Measurements from ENCODE around the gene CRMP1.

Gene CRMP1

DNA sequence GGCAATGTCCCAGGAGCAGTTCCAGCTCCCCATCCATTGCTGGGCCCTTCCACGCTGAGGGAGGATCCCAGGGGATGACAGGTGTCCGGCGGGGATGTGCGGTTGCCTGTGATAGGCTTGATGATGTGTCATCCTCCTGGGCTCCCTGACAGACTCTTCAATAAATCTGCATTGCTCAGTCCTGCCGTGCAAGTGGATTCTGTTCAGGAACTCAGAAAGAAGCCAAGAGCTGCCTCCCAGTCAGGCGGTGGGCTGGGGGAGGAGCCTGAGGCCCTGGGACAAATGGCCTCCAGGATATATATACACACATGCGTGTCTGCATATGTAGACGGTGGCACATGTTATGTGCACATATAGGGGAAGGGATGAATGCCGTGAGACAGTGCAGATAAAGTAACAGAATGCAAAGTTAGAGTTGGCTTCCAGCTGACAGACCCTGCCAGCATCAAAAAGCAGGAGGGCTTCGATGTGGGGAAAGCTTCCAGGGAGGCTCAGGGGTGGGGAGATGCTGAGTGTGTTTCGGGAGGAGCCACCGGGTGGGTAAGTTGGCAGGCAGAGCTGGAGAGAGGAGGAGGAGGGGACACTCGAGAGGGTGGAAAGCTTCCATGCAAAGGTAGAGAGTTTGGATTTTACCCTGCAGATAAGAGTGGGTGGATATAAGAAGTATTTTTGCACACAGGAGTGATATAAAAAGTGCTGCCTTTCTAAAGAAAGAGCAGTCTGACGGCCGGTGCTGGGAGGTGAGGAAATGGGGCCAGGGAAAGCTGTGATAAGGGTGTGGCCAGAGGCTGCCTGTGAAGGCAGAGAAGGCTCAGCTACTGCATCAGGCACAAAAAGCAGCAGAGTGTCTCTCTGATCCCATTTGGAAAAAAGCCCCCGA is 28.5 kb upstream of the CRMP1 start:
- no peak for DNase-seq (ENCODE audit: low spot score)
- no peak for FAIRE-seq

DNA sequence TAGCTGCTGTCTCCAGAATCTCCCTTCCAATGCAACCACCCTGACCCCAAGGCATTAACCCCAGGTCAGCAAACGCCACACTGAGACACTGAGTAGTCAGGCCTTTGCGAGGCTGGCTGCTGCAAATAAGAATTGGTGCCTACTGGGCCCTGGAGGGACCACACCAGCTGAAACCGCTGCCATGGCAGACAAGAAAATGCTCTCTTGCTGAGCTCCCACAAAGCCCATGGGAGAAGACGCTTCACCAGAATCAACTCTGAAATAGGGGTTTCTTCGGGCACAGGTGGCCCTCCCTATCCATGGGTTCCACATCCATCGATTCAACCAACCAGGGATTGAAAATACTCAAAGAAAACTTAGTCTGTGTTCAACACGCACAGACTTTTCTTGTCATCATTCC is 26.7 kb upstream of the CRMP1 start:
- FAIRE-seq (no peak), DNase-seq (ENCODE audit: low spot score) (no peak)

DNA sequence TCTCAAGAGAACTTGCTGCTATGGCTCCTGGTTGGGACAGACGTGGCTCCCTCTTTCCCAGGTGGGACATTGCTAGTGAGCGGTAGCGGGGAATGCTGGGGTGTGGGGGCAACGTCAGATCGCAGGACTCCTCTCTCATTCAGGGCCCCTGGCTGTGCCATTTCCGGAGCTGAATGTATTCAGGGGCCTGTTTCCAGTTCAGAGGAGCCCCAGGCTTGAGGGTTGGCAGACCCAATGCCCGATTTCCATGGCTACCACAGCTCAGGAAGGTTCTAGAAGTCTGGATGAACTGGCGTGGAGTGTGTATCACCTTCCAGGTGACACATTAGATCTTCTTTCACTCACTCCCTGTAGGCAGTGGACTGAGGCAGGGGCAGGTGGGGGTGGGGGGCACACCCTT is 26.2 kb upstream of the CRMP1 start:
- no peak for FAIRE-seq
- no peak for DNase-seq (ENCODE audit: low spot score)

DNA sequence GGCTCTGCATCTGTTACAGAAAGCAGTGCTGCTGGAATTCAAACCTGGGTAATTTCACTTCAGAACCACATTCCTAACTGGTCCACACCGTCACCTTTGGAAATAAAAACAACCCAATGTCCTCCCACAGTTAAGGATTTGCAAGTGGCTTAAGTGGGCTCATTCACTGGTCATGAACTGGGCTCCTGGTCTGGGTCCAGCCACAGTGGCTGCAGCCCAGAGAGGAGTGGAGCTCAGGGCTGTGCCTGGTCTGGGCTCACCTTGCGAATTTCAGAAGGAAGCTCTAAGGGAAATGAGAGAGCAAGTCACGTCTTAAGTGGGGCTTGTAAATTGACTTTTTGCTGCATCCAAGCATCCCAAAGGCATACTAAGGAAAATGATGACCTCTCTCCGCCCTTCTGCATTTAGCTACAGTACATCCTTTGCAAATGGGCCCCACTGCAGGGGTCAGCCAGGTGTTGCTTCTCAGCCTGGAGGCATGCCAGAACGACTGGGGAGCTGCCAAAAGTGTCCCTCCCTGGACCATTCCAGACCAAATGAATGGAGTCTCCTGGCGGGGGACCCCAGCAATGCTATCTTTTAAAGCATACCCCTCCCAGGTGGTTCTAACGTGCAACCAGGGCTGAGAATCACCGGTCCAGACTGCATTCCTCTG is 25.6 kb upstream of the CRMP1 start:
- no peak for DNase-seq (ENCODE audit: low spot score)
- FAIRE-seq = no peak

DNA sequence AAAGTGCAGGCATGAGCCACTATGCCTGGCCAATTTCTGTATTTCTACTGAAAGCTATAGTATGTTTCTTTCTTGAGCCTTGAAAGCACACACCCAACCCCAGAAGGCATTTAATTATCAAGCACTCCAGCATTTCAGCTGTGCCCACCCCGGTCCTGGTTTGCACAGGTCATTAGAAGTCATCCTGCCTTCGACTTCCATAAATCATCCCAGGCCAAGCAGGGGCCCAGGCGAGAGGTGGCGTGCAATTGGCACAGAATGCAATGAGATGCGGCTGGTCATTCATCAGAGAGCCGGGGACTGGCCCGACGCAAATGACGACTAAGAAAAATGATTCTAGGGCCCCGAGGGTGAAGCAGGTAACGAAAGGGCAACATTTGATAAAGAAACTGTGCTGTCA is 24.8 kb upstream of the CRMP1 start:
- no peak for DNase-seq (ENCODE audit: low spot score)
- FAIRE-seq = no peak

DNA sequence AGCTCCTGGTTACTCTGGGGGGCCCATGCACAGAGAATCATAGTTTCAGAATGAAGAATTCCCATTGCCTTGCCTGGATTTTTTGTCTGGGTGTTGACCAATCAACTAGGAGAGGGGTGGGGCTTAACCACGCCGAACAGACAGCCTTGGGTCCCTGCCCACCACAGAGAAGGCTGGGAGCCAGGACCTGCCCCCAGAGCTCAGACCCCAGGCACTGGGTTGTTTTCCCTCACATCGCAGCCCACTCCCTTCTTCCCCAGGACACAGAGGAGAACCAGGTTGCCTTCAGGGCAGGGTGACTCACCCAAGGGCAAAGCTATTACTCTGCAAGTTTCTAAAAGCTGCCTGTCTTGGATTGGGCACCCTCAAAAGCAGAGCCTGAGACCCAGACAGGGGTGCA is 23.3 kb upstream of the CRMP1 start:
- no peak for FAIRE-seq
- no peak for DNase-seq (ENCODE audit: low spot score)

DNA sequence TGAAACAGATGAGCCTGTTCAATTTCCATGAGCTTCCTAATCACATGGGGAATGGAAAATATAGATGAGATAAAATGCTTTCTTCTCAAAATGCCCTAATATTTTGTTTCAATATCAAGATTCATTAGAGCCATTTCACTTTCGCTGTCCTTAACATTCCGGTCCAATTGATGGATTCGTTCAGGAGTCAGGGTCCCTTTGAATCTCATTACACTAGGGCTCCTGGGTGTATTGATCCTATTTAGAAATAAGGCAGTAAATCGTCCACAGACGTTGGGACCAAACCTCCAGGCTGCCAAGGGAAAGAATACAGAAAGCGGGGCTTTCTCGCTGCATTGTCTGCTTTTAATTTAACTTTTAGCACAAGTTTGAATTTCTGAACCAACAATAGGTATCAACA is 20.6 kb upstream of the CRMP1 start:
- no peak for FAIRE-seq
- DNase-seq (ENCODE audit: low spot score) = no peak

DNA sequence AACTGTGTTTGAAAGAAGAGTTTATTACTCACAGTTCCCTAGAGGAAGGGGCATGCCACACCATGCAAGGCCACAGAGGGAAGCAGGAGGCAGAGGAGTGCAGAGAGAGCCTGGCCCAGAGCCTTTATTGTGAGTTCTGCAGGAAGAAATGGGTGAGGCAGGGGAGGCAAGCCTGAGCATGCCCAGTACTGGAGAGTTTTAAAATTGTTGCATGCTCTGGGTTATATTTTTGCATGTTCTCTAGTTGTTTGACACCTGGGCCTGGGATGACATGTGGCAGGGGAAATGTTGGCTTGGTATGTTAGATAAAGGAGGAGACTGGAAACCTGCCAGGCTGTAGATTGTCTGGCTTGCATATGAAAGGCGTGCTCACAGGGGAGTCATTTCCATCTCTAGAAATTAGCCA is 19.7 kb upstream of the CRMP1 start:
- no peak for FAIRE-seq
- no peak for DNase-seq (ENCODE audit: low spot score)

DNA sequence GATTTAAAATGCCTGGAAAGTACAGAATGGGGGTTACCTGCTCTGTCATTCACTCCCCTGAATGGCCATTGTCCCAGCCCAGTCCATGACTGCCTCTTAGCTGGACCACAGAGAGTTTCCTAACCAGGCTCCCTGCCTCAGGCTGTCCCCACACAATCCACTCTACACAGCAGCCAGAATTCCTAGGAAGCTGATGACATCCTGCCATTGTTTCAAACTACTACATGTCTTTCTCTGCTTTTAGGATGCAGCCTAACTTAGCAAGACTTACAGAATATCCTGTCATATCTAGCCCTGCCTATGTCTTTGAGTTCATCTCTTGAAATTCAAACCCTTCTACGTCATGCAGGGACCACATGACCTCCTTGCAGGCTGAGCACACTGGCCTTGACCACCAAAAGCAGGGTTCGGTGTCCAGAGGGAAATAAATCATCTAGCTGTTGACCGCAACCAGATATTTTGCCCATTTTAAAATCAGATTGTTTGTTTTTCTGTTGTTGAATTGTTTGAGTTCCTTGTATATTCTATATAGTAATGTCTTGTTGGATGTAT is 16.1 kb upstream of the CRMP1 start:
- FAIRE-seq (no peak), DNase-seq (ENCODE audit: low spot score) (no peak)

DNA sequence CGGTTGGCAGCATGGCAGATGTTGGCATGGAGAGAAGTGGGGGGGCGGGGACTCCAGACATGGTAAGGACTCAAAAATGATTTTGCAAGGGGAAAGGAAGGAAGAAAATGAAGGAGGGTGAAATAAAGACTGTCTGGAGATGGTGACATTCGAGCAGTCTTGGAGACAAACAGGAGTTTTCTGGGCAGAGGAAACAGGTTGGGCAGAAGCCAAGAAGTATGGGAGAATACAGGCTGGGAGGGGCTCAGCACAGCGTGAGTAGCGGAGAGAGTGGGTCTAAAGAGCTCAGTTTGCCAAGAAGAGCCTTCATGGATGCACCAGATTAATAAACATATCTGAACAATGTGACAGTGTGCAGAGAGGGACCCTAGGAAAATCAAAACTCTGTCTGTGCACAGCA is 13.3 kb upstream of the CRMP1 start:
- no peak for DNase-seq (ENCODE audit: low spot score)
- no peak for FAIRE-seq

DNA sequence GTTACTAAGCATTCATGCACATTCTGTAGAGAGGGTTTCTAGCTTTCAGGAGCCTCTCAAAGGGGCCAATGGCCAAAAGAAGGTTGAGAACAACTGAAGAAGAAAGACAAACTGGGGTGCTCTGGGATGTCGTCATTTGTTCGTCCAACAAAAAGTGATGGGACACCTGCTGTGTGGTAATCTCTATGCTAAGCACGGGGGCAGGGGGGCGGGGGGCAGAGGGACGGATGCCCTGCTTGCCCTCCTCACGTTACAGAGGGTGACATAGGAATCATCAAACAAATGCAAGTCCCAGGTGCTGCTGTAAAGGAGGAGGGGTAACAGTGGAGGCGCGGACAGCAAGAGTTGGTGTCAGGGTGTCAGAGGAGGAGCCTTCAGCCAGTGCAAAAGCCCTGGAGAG is 12.8 kb upstream of the CRMP1 start:
- FAIRE-seq (no peak), DNase-seq (ENCODE audit: low spot score) (no peak)

DNA sequence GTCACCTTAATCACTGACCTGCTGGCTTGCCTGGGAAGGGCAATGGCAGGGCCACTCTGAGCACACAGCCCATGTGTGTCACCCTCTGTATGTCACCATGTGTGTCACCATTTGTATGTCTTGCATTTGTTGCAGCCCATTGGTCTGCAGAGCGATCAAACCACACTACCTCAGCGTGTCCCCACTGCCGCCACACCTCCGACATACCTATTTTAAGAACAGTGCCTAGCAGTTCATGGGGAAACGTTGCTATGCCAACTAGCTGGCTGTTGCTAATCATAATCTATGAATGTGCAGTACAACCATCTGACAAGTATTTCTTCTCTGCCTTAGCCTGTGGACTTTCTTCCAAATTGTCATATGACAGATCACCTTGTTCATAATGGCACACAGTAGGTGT is 8.0 kb upstream of the CRMP1 start:
- DNase-seq (ENCODE audit: low spot score) (no peak), FAIRE-seq (no peak)

DNA sequence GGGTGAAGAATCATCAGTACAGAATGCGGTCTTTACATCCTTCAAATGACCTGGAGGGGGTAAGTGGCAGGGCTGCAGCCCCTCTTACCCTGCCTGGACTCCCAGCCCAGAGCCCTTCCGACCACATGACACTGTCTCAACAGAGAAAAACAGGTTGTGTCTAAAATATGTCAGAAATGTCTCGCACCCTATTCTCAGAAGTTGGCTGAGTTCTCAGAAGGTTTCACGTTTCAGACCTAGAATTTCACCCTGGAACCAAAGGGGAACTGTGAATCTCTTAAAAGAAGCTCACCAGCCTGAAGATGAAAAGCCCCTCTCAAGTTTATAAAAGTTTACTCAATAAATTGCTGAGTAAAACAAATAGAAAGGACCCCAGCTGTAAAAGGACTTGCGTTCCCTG is 7.0 kb upstream of the CRMP1 start:
- FAIRE-seq (no peak), DNase-seq (ENCODE audit: low spot score) (no peak)

DNA sequence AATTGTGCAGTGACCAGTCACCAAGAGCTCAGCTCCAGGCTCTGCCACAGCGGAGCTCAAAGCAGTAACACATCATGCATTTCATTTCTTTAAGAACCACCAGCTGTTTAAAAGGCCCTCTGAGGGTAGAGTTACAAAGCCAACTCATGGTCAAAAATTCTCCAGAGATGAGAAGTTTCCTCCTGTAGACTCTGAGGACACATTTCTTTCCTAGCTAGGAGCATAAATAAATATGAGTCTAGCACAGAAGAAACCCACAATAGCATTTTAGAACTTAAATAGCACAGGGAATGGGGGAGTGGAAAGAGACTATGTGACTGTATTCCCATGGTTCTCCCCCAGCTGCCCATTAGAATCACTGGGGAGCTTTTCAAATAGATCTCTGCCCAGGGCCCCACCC is 6.5 kb upstream of the CRMP1 start:
- no peak for DNase-seq (ENCODE audit: low spot score)
- FAIRE-seq = no peak

DNA sequence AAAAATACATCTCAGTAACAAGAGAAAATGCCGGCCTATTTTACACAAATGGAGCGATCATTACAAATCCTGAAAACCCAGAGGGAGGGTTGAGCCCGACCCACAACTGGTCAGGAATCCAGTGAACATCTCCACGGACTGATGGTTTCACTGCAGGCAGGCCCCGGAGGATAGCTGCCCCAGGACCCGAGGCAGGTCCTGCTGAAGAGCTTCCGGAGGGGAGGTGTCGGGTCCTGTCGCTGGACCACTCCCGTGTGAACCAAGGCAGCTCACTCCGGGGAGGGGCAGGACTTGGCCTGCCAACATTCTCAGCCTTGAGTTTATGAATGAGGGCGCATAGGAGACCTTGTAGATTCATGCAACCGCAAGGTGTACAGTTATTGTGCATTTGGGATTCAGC is 4.8 kb upstream of the CRMP1 start:
- FAIRE-seq = no peak
- no peak for DNase-seq (ENCODE audit: low spot score)

DNA sequence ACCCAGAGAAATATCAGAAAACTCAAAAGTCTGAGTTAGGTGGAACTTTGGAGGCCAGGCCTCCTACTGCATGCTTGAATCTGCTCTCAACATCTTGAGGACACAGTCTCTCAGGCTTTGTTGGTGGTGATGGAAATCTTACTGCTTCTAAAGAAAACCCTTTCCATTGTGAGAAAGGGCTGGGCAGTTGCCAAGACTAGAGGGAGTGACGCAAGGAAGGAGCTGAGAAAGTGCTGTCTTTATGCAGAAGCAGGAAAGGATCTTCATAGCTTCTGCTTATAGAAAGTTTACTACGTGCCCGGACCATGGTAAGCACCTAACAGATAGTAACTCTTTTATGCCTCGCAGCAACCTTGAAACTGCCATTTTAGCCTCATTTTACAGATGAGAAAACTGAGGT is 2.4 kb upstream of the CRMP1 start:
- FAIRE-seq (no peak), DNase-seq (ENCODE audit: low spot score) (no peak)

DNA sequence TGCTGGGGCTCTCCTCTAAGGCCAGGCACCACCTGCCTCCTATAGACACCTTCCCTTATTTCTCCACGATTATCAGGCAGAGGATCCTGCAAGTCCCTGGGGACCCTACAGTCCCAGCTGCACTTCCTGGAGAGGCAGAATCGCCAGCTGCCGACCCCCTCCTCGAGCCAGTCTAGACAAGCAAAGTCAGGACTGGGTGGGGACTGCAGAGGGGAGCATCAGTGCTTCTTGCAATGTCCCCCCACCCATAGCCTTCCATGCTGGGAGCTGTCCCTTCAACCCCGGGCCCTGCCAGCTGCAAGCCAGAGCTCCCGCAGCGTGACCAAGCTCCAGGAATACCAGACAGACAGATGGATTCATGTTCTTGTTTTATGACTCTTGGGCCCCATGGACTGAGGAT is 1.4 kb upstream of the CRMP1 start:
- FAIRE-seq (no peak), DNase-seq (ENCODE audit: low spot score) (no peak)

DNA sequence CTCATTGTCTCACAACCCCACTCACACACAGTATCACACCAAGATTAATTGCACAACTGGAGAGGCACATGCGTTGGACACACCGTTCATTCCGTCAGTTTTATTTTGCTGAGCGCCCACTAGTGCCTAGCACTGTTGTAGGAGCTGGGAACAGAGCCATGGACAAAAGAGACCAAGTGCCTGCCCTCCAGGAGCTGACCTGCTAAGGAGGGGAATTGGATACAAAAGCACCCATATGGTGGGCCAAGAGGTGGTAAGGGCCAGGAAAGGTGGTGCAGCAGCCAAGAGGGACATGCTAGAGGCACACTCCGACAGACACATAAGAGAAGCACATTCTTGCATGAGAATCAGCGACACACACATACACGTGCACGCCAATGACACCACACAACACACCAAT is 705 bp upstream of the CRMP1 start:
- FAIRE-seq = no peak
- DNase-seq (ENCODE audit: low spot score) = no peak

DNA sequence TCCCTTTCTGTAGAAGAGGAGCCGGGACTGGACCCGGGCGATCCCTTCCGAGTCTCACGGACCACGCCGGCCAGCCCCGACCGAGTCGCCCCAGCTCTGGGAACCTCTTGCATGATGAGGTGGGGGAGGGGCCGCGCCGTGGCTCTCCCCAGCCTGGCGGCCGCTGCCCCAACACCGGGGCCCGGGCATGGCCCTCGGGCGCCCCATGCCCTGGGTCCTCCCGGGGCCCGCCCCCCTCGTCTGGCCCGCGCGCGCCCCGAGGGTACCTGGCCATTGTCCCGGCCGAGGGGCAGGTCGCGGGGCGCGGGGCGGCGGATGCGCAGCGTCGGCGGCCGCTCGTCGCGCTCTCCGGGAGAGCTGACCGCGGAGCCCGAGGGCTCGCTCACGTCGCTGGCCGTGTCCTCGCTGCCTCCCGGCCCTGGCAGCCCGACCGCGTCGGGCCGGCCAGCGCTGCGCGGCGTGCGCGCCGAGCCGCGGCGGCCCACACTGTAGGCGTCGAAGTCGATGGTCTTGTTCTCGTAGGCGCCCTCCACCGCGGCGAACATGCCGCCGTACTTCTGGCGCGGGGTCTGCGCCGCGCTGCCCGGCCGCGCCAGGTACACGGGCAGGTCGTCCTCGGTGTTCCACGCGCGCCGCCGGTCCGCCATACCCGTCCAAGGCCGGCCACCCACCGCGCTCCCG is 423 bp downstream of the CRMP1 start:
- FAIRE-seq = no peak
- no peak for DNase-seq (ENCODE audit: low spot score)

DNA sequence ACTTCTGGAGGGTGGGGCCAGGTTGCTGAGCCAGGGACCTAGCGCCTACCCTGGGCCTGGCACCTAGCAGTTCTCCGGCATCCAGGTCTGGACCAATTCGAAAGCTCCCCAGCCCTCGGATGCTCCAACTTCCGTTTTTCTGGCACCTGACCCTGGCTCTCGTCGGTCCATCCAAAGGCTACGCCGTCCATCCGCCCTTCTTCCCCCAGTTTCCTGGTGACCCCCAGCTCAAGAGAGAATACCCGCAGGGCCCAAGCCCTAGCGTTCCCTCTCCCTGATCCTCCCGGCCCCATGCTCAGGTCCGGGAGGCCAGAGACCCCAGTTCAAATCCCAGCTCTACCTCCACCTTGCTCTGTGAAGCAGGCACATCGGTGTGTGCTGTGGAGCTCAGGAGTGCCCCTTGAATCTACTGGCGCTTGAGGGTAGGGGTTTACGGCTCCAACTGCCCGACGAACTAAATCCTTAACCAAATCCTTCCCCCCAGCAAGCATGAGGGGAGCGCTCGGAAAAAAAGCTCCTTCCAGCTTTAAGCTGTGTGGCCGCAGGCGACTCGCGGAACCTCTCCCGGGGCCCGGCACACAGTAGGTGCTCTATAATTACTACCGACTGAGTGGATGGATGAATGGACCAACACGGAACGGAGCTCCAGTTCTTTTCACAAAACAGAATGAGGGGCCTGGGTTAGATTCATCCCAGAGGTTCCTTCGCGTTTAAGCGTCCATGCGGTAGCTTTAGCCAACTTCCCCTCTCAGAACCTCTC is 1.1 kb downstream of the CRMP1 start:
- no peak for DNase-seq (ENCODE audit: low spot score)
- no peak for FAIRE-seq

DNA sequence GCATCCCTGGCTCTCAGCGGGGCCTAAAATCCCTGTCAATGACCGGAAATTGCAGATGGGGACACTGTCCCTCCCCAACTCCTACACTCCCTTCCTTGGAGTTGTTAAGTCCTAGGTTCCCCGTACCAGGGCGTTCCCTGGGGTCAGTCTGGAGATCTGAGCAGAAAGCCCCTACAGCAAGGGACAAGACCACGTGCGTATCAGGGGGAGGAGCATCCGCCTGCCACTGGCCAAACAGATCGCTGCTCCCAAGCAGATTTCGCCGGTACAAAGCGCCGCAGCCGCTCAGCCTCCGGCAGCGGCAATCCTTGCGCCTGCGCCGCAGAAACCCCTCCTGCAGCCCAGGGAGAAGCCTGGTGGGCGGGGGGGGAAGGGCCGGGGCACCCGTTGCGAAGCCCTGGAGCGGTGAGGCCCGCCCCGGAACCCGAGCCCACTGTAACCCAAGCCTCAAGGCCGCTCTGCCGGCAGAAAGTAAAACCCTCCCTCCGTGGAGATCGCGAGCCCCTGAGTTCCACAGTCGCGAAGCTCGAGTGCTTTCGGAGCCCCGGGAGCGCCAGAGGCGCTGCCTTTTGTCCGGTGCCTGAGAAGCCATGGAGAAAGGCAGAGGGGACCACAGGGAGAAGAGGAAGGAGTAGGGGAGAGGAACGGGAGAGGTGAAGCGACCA is 2.7 kb downstream of the CRMP1 start:
- FAIRE-seq = no peak
- no peak for DNase-seq (ENCODE audit: low spot score)
